Posterior vena cava (tissue), 2 donors: Measurements from ENCODE around the gene FARS2. TPM values are rescaled to one million over a fixed set of nuclear protein-coding genes. Genes with fewer than 3 reads are reported as not detected.

ENCODE experiments used
- DNase-seq: peaks from one replicate; pipeline ENCODE4 v3.0.0-alpha.2; 2020; ENCODE audit warnings: low spot score
- intact Hi-C, 2 donors: fragments of 100-400 bp; cut with DNase I; formaldehyde crosslinking; loops; one replicate each; pipeline versions ENCODE4 v1.14.1 to v1.14.2; 2022 to 2023
- total RNA-seq, 2 donors: library from RNA; stranded (reverse); fragmentation: NEBNext Ultra II Directional; extraction: Animal tissue kit (Norgen Biotek cat#: 25700); gene quantifications; one replicate each; pipeline ENCODE4 v1.2.1, GENCODE V29; 2021
- donor health status: DM: yes; HTN: yes; CAD: no.
- donor health status: DM: yes; HTN: yes; CAD: no.

The FARS2 gene
- total RNA-seq, 2 donors from 2014 or later = 13.3 to 13.6 TPM

GRCh38 chr6:5308066-5308465, 46.8 kb downstream of the FARS2 start:
- intact Hi-C loops = no loop called here
- no peak for DNase-seq

- intact Hi-C loops = no loop called here
- no peak for DNase-seq
Measured at GRCh38 chr6:5314191-5314865, 53.0 kb downstream of the FARS2 start.

GRCh38 chr6:5315881-5316280, 54.6 kb downstream of the FARS2 start:
- DNase-seq = no peak
- intact Hi-C loops = no loop called here

- DNase-seq = no peak
- intact Hi-C loops = no loop called here
Measured at GRCh38 chr6:5316951-5317350, 55.6 kb downstream of the FARS2 start.

- no peak for DNase-seq
- intact Hi-C loops = no loop called here
Measured at GRCh38 chr6:5318617-5319272, 57.4 kb downstream of the FARS2 start.

GRCh38 chr6:5323979-5324378, 62.7 kb downstream of the FARS2 start:
- no peak for DNase-seq
- intact Hi-C loops = no loop called here

- DNase-seq = no peak
Measured at GRCh38 chr6:5325173-5325572, 63.9 kb downstream of the FARS2 start.

GRCh38 chr6:5326022-5326641, 64.8 kb downstream of the FARS2 start:
- no peak for DNase-seq
- intact Hi-C loops = no loop called here

More at GRCh38 chr6:5325173-5325572, 63.9 kb downstream of the FARS2 start:
- intact Hi-C loops = no loop called here

GRCh38 chr6:5328800-5329199, 67.5 kb downstream of the FARS2 start:
- intact Hi-C loops = no loop called here
- no peak for DNase-seq

GRCh38 chr6:5331845-5332442, 70.6 kb downstream of the FARS2 start:
- intact Hi-C loops = no loop called here
- DNase-seq = no peak

GRCh38 chr6:5333658-5334057, 72.3 kb downstream of the FARS2 start:
- intact Hi-C loops = no loop called here
- DNase-seq = no peak

GRCh38 chr6:5334341-5334740, 73.0 kb downstream of the FARS2 start:
- no peak for DNase-seq
- intact Hi-C loops = no loop called here

GRCh38 chr6:5335020-5335419, 73.7 kb downstream of the FARS2 start:
- no peak for DNase-seq
- intact Hi-C loops = no loop called here

GRCh38 chr6:5337573-5337972, 76.3 kb downstream of the FARS2 start:
- intact Hi-C loops = no loop called here
- no peak for DNase-seq

GRCh38 chr6:5338177-5338960, 77.1 kb downstream of the FARS2 start:
- intact Hi-C loops = no loop called here

GRCh38 chr6:5339786-5340185, 78.5 kb downstream of the FARS2 start:
- DNase-seq = no peak
- intact Hi-C loops = no loop called here

More at GRCh38 chr6:5338177-5338960, 77.1 kb downstream of the FARS2 start:
- no peak for DNase-seq

GRCh38 chr6:5341845-5342244, 80.5 kb downstream of the FARS2 start:
- intact Hi-C loops = no loop called here
- DNase-seq = no peak

GRCh38 chr6:5343998-5344397, 82.7 kb downstream of the FARS2 start:
- intact Hi-C loops = no loop called here
- DNase-seq = no peak

- intact Hi-C loops = no loop called here
- no peak for DNase-seq
Measured at GRCh38 chr6:5345324-5345723, 84.0 kb downstream of the FARS2 start.
